NT2/D1 (cell line): ENCODE measurements around the gene BRAT1.

Source experiments
- SUZ12 ChIP-seq: IDR thresholded peaks from 2 replicates; pipeline ENCODE4 v1.6.1; 2011; ENCODE audit not compliant: insufficient read length, insufficient read depth; ENCODE audit errors: extremely low read depth
- YY1 ChIP-seq: IDR thresholded peaks from 2 replicates; pipeline ENCODE4 v1.6.1; 2011; ENCODE audit not compliant: insufficient read length, insufficient read depth
- ZNF274 ChIP-seq: IDR thresholded peaks from 2 replicates; pipeline ENCODE4 v1.6.1; 2011; ENCODE audit warnings: mild to moderate bottlenecking, low read depth, low read length

DNA sequence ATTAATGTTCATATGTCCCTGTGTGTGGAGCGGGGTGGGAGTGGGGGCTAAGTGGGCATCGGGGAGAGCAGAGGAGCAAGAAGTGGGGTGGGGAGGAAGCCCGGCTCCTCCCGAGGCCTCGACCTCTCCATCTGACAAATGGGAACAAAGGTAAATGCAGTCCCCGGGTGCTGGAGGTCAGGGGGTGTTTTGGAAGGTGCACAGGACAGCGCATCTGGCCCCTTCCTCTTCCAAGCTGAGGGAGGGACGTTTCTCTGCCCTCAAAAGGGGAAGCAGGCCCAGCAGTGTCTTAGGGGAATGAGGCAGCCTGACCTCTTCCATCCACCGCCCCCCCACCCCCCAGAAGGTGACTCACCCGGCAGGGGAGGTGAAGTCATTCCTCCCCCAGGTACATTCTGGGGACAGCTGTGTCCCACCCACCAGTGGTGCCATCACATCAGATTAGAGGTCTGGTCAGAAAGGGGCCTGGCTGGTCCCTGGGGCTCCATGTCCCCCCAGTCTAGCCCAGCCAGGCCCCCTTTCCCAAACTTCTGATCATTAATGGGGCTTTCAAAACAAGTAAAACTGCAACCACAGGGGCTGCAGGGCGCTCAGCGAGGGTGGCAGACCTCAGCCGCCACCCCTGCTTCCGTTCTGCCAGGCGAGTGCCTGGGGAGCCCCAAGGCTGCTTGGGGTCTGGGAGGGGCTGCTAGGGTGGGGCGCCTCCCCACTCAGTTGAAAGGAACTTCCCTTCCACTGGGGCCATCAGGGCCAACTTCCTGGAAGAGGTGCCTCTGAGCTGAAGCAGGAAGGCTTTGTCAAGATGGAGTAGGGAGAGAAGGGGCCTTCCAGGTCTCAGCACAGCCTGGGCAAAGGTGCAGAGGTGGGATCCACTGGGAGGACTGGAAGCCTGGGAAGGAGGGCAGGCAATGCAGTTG, 25.0 kb downstream of the BRAT1 start:
- TF ChIP-seq ZNF274 (no peak), YY1 (no peak), SUZ12 (no peak)
